HEK293 (cell line): ENCODE data around the gene UBXN4.

ENCODE experiments used
- CTCF ChIA-PET: fragments of 350-600 bp; formaldehyde crosslinking; extraction: SDS; loops from one replicate; lab custom pipeline; 2021; ENCODE audit warnings: antibody characterized with exemption; lab: Yijun Ruan, JAX
- POLR2A ChIA-PET: fragments of 300-600 bp; formaldehyde crosslinking; extraction: SDS; loops from one replicate; lab custom pipeline; 2020; ENCODE audit warnings: antibody characterized with exemption, inconsistent platforms; lab: Yijun Ruan, JAX
- H3K27ac ChIP-seq: fragments of 200-500 bp; sonication (Bioruptor generic); 2 replicates; pipeline ENCODE4 v1.5.1; 2014; ENCODE audit warnings: low read depth, low read length, control low read depth, inconsistent platforms; ENCODE audit errors: extremely low read depth
- H3K36me3 ChIP-seq, 2 experiments: fragments of 200-500 bp in 1 of 2; sonication (Bioruptor generic) in 1 of 2; 1 replicate in 1 of 2; 2 replicates in 1 of 2; pipeline ENCODE4 v1.5.1; 2014 to 2017; ENCODE audit warnings: inconsistent platforms in 2 of 2, low read length in 2 of 2; ENCODE audit not compliant: control insufficient read depth in 2 of 2, insufficient read depth in 1 of 2
- H3K4me1 ChIP-seq: fragments of 200-500 bp; sonication (Bioruptor generic); 2 replicates; pipeline ENCODE4 v1.5.1; 2014; ENCODE audit warnings: mild to moderate bottlenecking, low read length, inconsistent platforms; ENCODE audit not compliant: control insufficient read depth, insufficient read depth
- H3K4me3 ChIP-seq: 2 replicates; pipeline ENCODE4 v1.5.1; 2011; ENCODE audit warnings: low read depth, mild to moderate bottlenecking, control low read depth, low read length, moderate library complexity
- H3K9me3 ChIP-seq: fragments of 200-500 bp; sonication (Bioruptor generic); 2 replicates; pipeline ENCODE4 v1.5.1; 2014; ENCODE audit warnings: low read depth, low read length, inconsistent platforms; ENCODE audit not compliant: control insufficient read depth, insufficient read depth
- BCL11A ChIP-seq: fragments of 450-650 bp; formaldehyde crosslinking; IDR thresholded peaks from 2 replicates; pipeline ENCODE4 v1.5.1; 2016; ENCODE audit warnings: low read depth, missing biosample characterization, missing genetic modification characterization
- BCL11B ChIP-seq: fragments of 450-650 bp; formaldehyde crosslinking; IDR thresholded peaks from 2 replicates; pipeline ENCODE4 v1.5.1; 2016; ENCODE audit warnings: low read depth, missing biosample characterization, missing genetic modification characterization
- HOXD13 ChIP-seq: sonication (generic); formaldehyde crosslinking; IDR thresholded peaks from 2 replicates; pipeline ENCODE4 v1.8.0; 2022; ENCODE audit warnings: missing genetic modification reagents, borderline replicate concordance
- IKZF3 ChIP-seq: fragments of 450-650 bp; IDR thresholded peaks from 2 replicates; pipeline ENCODE4 v1.5.0; 2018; ENCODE audit warnings: missing biosample characterization, mild to moderate bottlenecking, missing genetic modification characterization, moderate library complexity
- KLF8 ChIP-seq: fragments of 450-650 bp; formaldehyde crosslinking; IDR thresholded peaks from 2 replicates; pipeline ENCODE4 v1.5.1; 2016; ENCODE audit warnings: missing biosample characterization, missing genetic modification characterization
- MYNN ChIP-seq: fragments of 450-650 bp; formaldehyde crosslinking; IDR thresholded peaks from 2 replicates; pipeline ENCODE4 v1.5.1; 2016; ENCODE audit warnings: missing biosample characterization, missing genetic modification characterization, borderline replicate concordance
- PRDM1 ChIP-seq: fragments of 450-650 bp; formaldehyde crosslinking; IDR thresholded peaks from 2 replicates; pipeline ENCODE4; 2016; ENCODE audit warnings: missing biosample characterization, missing genetic modification characterization
- RBAK ChIP-seq: fragments of 450-650 bp; formaldehyde crosslinking; IDR thresholded peaks from 2 replicates; pipeline ENCODE4 v1.5.1; 2016; ENCODE audit warnings: missing biosample characterization, missing genetic modification characterization
- ZFP3 ChIP-seq: fragments of 450-650 bp; formaldehyde crosslinking; IDR thresholded peaks from 2 replicates; pipeline ENCODE4 v1.5.1; 2016; ENCODE audit warnings: low read depth, missing biosample characterization, missing genetic modification characterization
- ZNF112 ChIP-seq: fragments of 450-650 bp; formaldehyde crosslinking; IDR thresholded peaks from 2 replicates; pipeline ENCODE4 v1.5.0; 2017; ENCODE audit warnings: missing biosample characterization, missing genetic modification characterization
- ZNF140 ChIP-seq: fragments of 450-650 bp; formaldehyde crosslinking; IDR thresholded peaks from 2 replicates; pipeline ENCODE4 v1.5.1; 2016; ENCODE audit warnings: missing biosample characterization, missing genetic modification characterization
- ZNF146 ChIP-seq: fragments of 450-650 bp; formaldehyde crosslinking; IDR thresholded peaks from 2 replicates; pipeline ENCODE4 v1.5.1; 2016; ENCODE audit warnings: missing biosample characterization, missing genetic modification characterization
- ZNF16 ChIP-seq: fragments of 450-650 bp; formaldehyde crosslinking; IDR thresholded peaks from 2 replicates; pipeline ENCODE4 v1.5.1; 2016; ENCODE audit warnings: low read depth, missing biosample characterization, missing genetic modification characterization
- ZNF248 ChIP-seq: fragments of 450-650 bp; formaldehyde crosslinking; IDR thresholded peaks from 2 replicates; pipeline ENCODE4 v1.5.1; 2017; ENCODE audit warnings: missing biosample characterization, missing genetic modification characterization
- ZNF488 ChIP-seq: fragments of 450-650 bp; formaldehyde crosslinking; IDR thresholded peaks from 2 replicates; pipeline ENCODE4 v1.5.1; 2016; ENCODE audit warnings: missing biosample characterization, missing genetic modification characterization
- ZNF514 ChIP-seq: fragments of 450-650 bp; formaldehyde crosslinking; IDR thresholded peaks from 2 replicates; pipeline ENCODE4 v1.5.1; 2016; ENCODE audit warnings: missing biosample characterization, missing genetic modification characterization
- ZNF544 ChIP-seq: fragments of 450-650 bp; formaldehyde crosslinking; IDR thresholded peaks from 2 replicates; pipeline ENCODE4 v1.5.0; 2017; ENCODE audit warnings: missing biosample characterization, missing genetic modification characterization
- ZNF621 ChIP-seq: fragments of 450-650 bp; formaldehyde crosslinking; IDR thresholded peaks from 2 replicates; pipeline ENCODE4 v1.5.1; 2017; ENCODE audit warnings: missing biosample characterization, missing genetic modification characterization
- ZNF776 ChIP-seq: fragments of 450-650 bp; formaldehyde crosslinking; IDR thresholded peaks from 2 replicates; pipeline ENCODE4 v1.5.0; 2017; ENCODE audit warnings: missing biosample characterization, missing genetic modification characterization, borderline replicate concordance
- ZNF777 ChIP-seq: fragments of 450-650 bp; formaldehyde crosslinking; IDR thresholded peaks from 2 replicates; pipeline ENCODE4 v1.5.1; 2017; ENCODE audit warnings: missing biosample characterization, missing genetic modification characterization, borderline replicate concordance
- ZNF830 ChIP-seq: fragments of 450-650 bp; IDR thresholded peaks from 2 replicates; pipeline ENCODE4 v1.5.0; 2018; ENCODE audit warnings: missing biosample characterization, missing genetic modification characterization, low read depth, mild to moderate bottlenecking, moderate library complexity
- ZSCAN16 ChIP-seq: fragments of 450-650 bp; formaldehyde crosslinking; IDR thresholded peaks from 2 replicates; pipeline ENCODE4 v1.5.1; 2016; ENCODE audit warnings: missing biosample characterization, missing genetic modification characterization
- TF ChIP-seq, protein P1 (sequence below): fragments of 450-650 bp; IDR thresholded peaks from 2 replicates; pipeline ENCODE4 v1.5.1; 2018; ENCODE audit warnings: missing biosample characterization, mild to moderate bottlenecking, missing genetic modification characterization
- TF ChIP-seq, protein P2 (sequence below): fragments of 450-650 bp; formaldehyde crosslinking; IDR thresholded peaks from 2 replicates; pipeline ENCODE4 v1.5.1; 2016; ENCODE audit warnings: missing biosample characterization, missing genetic modification characterization, borderline replicate concordance
- TF ChIP-seq, protein P3 (sequence below): fragments of 450-650 bp; formaldehyde crosslinking; IDR thresholded peaks from 2 replicates; pipeline ENCODE4 v1.5.1; 2016; ENCODE audit warnings: missing biosample characterization, missing genetic modification characterization, borderline replicate concordance
- TF ChIP-seq, protein P4 (sequence below): fragments of 450-650 bp; formaldehyde crosslinking; IDR thresholded peaks from 2 replicates; pipeline ENCODE4 v1.5.0; 2017; ENCODE audit warnings: missing biosample characterization, missing genetic modification characterization, borderline replicate concordance

Gene UBXN4

DNA sequence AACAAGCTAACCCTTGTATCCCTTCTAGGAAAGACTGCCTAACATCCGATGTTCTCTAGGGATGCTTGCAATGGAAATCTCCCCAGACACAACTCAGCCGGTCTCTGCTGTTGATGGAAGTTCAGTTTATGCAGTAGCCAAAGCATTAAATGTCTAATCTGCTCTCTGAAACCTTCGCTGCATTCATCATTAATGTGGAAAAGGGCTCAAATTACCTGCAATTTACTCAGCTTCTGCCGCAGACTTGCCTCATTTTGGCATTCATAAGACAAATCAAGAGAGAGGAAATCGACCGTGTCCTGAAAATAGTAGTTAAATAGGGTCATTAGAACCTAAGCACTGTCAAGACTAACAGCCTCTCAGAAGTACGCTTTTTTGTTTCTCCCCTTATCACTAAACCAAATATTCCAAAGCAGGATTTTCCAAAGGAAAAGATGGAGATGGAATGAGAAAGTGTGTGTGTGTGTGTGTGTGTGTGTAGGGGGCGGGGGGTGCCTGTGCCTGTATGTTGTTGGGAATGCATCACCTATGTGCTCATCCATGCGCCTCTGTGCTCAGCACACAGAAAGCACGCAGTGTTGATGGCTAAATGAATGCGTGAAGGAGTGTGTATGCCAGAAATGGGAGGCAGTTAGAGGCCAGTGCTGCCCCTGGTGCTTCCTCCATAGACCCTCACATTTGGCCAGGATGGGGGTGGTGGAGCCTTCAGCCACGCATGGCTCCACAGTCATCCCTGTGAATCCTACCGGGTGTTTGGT is 87.9 kb downstream of the UBXN4 start:
- Histone ChIP-seq H3K36me3 (no peaks in the 10 kb centered on the region), H3K4me3 (no peak overlapping the region), H3K9me3 (no peaks in the 10 kb centered on the region), H3K4me1 (no peaks in the 10 kb centered on the region), H3K27ac (no peak overlapping the region)
- CTCF ChIA-PET: interaction anchor here (0.7 to 2.0 kb wide), 2 partner anchors 32 to 57 kb away, joined by 3 to 6 read pairs; no protein-coding TSS in a partner anchor
- POLR2A ChIA-PET: no interaction called here
- TF ChIP-seq HOXD13 (CRISPR knock-in tag): no peak
- TF ChIP-seq, protein P1, sequence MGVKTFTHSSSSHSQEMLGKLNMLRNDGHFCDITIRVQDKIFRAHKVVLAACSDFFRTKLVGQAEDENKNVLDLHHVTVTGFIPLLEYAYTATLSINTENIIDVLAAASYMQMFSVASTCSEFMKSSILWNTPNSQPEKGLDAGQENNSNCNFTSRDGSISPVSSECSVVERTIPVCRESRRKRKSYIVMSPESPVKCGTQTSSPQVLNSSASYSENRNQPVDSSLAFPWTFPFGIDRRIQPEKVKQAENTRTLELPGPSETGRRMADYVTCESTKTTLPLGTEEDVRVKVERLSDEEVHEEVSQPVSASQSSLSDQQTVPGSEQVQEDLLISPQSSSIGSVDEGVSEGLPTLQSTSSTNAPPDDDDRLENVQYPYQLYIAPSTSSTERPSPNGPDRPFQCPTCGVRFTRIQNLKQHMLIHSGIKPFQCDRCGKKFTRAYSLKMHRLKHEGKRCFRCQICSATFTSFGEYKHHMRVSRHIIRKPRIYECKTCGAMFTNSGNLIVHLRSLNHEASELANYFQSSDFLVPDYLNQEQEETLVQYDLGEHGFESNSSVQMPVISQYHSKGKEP (tag by site-specific recombination): peak; percentile 95
- TF ChIP-seq, protein P2, sequence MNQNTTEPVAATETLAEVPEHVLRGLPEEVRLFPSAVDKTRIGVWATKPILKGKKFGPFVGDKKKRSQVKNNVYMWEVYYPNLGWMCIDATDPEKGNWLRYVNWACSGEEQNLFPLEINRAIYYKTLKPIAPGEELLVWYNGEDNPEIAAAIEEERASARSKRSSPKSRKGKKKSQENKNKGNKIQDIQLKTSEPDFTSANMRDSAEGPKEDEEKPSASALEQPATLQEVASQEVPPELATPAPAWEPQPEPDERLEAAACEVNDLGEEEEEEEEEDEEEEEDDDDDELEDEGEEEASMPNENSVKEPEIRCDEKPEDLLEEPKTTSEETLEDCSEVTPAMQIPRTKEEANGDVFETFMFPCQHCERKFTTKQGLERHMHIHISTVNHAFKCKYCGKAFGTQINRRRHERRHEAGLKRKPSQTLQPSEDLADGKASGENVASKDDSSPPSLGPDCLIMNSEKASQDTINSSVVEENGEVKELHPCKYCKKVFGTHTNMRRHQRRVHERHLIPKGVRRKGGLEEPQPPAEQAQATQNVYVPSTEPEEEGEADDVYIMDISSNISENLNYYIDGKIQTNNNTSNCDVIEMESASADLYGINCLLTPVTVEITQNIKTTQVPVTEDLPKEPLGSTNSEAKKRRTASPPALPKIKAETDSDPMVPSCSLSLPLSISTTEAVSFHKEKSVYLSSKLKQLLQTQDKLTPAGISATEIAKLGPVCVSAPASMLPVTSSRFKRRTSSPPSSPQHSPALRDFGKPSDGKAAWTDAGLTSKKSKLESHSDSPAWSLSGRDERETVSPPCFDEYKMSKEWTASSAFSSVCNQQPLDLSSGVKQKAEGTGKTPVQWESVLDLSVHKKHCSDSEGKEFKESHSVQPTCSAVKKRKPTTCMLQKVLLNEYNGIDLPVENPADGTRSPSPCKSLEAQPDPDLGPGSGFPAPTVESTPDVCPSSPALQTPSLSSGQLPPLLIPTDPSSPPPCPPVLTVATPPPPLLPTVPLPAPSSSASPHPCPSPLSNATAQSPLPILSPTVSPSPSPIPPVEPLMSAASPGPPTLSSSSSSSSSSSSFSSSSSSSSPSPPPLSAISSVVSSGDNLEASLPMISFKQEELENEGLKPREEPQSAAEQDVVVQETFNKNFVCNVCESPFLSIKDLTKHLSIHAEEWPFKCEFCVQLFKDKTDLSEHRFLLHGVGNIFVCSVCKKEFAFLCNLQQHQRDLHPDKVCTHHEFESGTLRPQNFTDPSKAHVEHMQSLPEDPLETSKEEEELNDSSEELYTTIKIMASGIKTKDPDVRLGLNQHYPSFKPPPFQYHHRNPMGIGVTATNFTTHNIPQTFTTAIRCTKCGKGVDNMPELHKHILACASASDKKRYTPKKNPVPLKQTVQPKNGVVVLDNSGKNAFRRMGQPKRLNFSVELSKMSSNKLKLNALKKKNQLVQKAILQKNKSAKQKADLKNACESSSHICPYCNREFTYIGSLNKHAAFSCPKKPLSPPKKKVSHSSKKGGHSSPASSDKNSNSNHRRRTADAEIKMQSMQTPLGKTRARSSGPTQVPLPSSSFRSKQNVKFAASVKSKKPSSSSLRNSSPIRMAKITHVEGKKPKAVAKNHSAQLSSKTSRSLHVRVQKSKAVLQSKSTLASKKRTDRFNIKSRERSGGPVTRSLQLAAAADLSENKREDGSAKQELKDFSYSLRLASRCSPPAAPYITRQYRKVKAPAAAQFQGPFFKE: no peak
- TF ChIP-seq, protein P3, sequence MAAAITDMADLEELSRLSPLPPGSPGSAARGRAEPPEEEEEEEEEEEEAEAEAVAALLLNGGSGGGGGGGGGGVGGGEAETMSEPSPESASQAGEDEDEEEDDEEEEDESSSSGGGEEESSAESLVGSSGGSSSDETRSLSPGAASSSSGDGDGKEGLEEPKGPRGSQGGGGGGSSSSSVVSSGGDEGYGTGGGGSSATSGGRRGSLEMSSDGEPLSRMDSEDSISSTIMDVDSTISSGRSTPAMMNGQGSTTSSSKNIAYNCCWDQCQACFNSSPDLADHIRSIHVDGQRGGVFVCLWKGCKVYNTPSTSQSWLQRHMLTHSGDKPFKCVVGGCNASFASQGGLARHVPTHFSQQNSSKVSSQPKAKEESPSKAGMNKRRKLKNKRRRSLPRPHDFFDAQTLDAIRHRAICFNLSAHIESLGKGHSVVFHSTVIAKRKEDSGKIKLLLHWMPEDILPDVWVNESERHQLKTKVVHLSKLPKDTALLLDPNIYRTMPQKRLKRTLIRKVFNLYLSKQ (tag by site-specific recombination): no peak
- no peak for TF ChIP-seq ZNF514 (tag by site-specific recombination)
- TF ChIP-seq RBAK (tag by site-specific recombination): no peak
- TF ChIP-seq ZNF112 (tag by site-specific recombination): no peak
- TF ChIP-seq IKZF3: peak; percentile 66; the same call in 1 of the 2 replicates
- TF ChIP-seq ZNF777 (tag by site-specific recombination): no peak
- no peak for TF ChIP-seq ZNF248
- no peak for TF ChIP-seq ZSCAN16
- TF ChIP-seq BCL11A: no peak
- no peak for TF ChIP-seq ZNF621 (tag by site-specific recombination)
- TF ChIP-seq, protein P4, sequence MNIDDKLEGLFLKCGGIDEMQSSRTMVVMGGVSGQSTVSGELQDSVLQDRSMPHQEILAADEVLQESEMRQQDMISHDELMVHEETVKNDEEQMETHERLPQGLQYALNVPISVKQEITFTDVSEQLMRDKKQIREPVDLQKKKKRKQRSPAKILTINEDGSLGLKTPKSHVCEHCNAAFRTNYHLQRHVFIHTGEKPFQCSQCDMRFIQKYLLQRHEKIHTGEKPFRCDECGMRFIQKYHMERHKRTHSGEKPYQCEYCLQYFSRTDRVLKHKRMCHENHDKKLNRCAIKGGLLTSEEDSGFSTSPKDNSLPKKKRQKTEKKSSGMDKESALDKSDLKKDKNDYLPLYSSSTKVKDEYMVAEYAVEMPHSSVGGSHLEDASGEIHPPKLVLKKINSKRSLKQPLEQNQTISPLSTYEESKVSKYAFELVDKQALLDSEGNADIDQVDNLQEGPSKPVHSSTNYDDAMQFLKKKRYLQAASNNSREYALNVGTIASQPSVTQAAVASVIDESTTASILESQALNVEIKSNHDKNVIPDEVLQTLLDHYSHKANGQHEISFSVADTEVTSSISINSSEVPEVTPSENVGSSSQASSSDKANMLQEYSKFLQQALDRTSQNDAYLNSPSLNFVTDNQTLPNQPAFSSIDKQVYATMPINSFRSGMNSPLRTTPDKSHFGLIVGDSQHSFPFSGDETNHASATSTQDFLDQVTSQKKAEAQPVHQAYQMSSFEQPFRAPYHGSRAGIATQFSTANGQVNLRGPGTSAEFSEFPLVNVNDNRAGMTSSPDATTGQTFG (tag by site-specific recombination): no peak
- TF ChIP-seq ZNF544: no peak
- TF ChIP-seq ZNF830: no peak
- TF ChIP-seq PRDM1 (tag by site-specific recombination): no peak
- TF ChIP-seq KLF8 (tag by site-specific recombination): no peak
- TF ChIP-seq ZNF776 (tag by site-specific recombination): no peak
- no peak for TF ChIP-seq ZFP3 (tag by site-specific recombination)
- TF ChIP-seq MYNN (tag by site-specific recombination): no peak
- TF ChIP-seq BCL11B (tag by site-specific recombination): no peak
- TF ChIP-seq ZNF16 (tag by site-specific recombination): no peak
- TF ChIP-seq ZNF140 (tag by site-specific recombination): no peak
- no peak for TF ChIP-seq ZNF488 (tag by site-specific recombination)
- no peak for TF ChIP-seq ZNF146 (tag by site-specific recombination)
